ENCODE results near the gene ECT2L. TPM values are rescaled to one million over a fixed set of nuclear protein-coding genes. Genes with fewer than 3 reads are reported as not detected.

The ECT2L gene, protein sequence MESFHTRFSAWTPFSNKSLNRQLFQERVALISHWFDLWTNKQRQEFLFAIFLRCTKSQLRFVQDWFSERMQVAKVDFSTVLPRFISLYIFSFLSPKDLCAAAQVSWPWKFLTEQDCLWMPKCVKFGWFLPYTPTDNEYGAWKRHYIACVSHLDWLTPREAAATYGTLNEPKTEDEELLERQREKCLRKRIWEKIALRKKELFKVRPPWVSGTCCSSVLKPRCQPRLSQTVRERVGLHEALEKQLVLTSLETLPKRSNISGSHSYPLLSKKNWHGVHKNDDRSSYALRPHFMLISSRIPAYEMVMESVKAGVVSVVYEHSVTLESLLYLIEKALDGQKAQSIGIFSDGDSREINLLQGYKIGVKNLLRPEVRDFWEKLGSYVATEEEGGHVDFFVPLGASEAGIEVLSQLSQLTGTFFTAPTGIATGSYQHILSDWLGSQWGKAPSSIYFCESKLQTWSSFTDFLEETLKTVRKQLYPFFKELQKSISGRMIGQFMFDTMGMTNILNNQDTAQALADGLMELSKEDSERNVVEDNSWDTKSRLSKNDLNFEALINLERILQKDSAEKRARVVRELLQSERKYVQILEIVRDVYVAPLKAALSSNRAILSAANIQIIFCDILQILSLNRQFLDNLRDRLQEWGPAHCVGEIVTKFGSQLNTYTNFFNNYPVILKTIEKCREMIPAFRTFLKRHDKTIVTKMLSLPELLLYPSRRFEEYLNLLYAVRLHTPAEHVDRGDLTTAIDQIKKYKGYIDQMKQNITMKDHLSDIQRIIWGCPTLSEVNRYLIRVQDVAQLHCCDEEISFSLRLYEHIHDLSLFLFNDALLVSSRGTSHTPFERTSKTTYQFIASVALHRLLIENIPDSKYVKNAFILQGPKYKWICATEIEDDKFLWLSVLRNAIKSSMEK
- polyA plus RNA-seq (ENCODE audit: insufficient read length in 4 of 4) = under 1 TPM; 0.11 to 0.51 (median 0.29) TPM

DNA sequence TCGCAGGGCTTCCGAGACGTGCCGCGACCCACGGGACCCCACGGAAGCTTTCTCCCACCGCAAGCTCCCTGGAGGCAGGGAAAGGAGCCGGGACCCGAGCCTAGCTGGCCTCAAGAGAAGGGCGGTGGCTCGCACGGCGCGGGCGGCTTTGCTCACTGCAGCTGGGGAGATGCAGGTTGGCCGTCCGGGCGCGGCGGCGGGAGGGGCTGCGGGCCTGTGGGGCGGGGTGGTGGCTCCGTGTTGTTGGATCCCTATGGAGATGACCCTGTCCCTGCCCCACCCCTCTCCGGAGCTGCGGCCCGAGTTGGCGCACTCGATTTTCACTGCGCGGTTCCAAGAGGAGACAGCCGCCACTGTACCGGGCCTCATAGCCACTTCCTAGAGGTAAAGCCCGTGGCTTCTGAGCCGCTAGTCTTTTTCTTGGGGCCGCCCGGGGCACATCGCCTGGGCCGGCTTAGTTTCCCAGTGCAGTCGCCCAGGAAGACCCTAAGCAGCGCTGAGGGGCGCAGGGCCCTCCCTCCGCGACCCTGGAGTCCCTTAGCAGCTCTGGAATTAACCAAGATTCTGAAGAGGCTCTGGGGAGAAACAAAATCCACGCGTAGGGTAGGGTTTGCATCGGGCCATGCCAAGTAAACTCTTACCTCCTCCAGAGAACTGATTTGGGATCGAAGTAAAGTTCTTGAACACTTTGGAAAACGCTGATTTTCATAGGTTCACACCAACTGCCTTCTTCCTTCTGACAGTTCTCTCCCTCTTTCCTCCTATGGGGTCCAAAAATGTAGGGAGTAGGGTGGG is at the start of gene ECT2L:
Gene ECT2L, plus strand, starts transcription at position 279 of the 795 bp plus-strand sequence. CDS start 17,188 bp downstream, outside the sequence.
- DNase-seq (ENCODE audit: low read depth in 4 of 4, low spot score in 2 of 4) = no peak

DNA sequence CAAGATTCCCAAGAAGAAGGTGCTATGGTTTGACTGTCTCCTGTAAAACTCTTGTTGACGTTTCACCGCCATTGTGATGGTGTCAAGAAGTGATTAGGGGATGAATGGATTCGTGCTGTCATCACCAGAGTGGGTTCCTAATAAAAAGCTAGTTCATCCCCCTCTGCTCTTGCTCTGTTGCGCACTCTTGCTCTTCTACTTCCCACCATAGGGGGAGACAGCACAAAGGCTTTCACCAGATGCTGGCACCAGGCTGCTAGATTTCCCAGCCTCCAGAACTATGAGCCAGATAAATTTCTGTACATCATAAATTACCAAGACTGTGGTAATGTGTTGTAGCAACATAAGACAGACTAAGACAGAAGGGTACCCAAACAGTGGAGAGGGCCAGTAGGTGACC is 43.9 kb upstream of the ECT2L start:
- no peak for DNase-seq (ENCODE audit: low read depth in 4 of 4, low spot score in 2 of 4)

DNA sequence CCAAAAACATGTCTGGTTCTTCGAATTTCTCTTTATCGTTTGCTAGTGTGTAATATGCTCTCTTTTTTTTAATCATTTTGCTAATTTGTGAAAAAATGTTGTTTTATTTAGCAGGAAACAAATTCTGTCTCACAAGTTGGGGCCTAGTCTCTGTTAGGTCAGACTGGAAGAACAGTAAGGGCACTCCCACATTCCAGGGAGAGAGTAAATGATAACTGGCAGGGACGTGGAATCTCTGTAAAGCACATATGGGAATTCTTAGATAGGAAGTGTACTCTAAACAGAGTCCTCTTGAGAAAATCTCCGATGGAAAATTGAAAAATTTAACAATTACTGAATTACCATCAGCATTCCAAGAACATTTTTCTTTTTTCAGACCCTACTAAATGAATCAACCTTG is 38.8 kb upstream of the ECT2L start:
- DNase-seq (ENCODE audit: low read depth in 4 of 4, low spot score in 2 of 4) = no peak

DNA sequence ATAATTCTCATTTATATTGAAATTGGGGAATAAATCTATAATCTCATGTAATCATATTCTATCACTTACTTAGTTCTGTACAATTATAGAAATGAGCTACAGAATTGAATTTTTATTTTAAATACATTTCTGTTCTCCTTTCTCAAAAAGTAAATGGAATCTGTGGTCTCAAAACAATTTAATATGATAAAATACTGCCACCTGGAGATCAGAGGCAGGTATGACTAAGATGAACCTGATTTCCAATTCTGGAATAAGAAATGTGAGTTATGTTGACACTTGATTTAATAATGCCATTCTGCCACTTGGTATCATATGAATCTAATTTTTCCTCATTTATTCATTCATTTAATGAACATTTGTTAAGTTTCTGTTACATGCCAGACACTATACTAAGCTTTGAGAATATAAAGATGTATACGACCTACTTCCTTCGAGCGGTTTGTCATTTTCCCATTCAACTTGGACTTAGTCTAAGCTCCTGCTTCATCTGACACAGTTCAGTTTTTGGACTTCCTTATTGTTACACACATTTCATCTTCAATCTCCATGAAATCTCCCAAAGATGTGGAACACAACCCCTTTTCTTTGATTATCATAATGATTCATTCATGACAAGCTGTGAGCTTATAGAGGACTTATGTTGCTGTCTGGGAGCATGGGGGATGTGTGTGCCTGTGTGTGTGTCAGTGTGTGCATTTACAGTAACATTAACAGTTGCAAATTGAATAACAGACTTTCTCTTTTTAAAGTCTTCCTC is 29.8 kb upstream of the ECT2L start:
- DNase-seq (ENCODE audit: low read depth in 4 of 4, low spot score in 2 of 4) = peak in 1 of 4 donors; percentile 28

DNA sequence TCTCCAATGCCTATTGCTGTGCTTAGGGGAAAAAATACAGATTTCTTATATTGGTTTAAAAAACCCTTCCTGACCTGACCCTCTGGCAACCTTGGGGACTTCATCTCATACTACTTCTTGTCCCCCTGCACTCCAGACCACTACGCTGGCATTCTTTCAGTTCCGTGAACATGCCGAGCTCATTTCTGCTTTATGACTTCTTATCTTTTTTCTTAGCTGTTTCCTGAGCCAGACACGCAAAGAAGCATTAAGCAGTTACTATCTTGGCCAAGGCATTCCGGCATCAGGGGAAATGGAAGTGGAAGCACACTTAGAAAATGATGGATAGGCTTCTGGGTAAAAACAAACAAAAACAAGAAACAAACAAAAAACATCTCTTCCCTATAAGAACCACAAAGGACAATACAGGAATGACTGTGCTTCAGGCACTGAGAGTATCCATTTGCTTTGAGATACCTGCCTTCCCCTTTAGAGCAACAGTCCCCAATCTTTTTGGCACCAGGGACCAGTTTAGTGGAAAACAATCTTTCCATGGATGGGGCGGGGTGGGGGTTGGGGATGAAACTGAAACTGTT is 26.7 kb upstream of the ECT2L start:
- DNase-seq (ENCODE audit: low read depth in 4 of 4, low spot score in 2 of 4) = no peak

DNA sequence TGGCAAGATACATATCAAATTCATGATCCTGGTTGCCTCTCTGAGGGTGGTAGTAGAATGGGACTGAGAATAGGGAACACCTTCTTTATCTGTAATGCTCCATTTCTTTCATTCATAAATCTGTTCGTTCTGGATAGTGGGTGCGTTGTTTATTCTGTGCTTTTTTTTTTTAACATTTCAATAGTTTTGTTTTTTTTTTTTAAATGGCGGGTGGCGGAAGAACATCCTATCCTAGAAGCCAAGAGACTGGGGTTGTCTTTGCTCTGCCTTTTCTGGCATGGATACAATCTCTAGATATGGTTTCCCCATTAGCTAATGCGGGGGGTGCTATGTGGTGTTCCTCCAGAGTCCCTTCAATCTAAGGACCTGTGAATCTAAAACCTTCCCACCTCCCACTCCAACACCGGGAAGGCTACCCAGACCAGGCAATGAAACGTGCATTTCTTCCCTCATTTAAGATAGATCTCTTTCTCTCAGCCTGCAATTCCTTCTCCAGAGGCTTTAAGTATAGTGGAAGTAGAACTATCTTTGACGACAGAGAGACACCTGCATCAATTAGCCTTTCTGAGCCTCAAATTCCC is 23.2 kb upstream of the ECT2L start:
- no peak for DNase-seq (ENCODE audit: low read depth in 4 of 4, low spot score in 2 of 4)

DNA sequence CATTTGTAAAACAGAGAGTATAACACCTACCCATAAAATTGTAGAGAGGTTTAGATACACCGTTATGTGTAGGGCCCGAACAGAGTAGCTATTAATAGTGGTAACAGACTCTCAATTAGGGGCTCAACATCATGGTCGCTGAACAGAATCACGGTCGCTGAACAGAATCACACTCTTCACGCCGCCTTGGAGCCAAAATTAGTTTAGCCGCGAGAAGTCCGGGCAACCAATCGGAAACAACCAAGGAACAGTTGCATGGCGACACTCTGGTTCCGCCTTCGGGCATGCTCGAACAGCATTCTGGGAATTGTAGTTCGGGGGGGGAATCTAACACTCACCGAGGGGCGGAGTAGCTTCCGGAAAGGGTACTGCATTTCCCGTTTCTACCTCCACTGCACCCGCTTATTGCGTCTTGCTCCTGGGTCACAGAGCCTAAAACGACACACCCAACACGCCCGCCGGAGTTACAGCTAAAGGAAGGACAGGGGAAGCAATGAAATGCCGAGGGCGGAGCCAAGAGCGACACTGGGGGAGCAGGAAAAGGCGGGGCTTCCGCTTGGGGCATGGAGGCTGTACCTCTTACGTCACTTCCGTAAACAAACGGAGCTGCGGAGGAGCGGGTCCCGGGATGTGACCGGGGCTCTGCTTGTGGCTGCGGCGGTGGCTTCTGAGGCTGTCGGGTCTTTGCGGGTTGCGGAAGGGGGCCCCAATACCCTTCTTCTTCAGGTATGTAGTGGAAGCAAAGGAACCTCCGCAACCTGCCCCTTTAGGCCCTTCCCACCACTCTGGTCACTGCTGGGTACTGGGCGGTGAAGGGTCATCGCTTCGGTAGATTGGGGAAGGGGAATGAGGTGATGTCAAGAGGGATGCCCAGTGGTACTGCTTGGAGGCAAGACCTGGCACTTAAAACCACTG is 22.5 kb upstream of the ECT2L start, which contains the start of gene CCDC28A:
Gene CCDC28A, plus strand, starts transcription at position 593 of the 915 bp plus-strand sequence. CDS start 2,352 bp downstream, outside the sequence.
- DNase-seq (ENCODE audit: low read depth in 4 of 4, low spot score in 2 of 4) = peak; percentile 95 to 99 (median 96)

DNA sequence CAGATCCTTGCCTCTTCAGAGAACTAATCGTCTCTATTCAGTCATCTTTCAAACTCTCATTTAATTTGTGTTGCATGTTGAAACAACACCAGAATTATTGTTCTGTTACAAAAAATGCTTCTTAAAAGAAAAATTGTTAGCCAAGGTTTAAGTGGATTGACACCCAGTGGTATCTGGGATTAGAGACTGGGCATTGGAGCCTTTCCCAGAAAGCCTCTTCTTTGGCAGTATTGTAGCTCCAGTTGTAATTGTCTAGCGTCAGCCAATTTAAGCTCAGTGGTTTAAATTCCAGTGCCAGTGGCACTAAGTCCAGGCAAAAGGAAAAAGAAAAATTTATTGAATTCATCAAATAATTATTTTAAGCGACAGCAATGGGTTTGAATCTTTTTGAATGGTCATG is 21.5 kb upstream of the ECT2L start:
- no peak for DNase-seq (ENCODE audit: low read depth in 4 of 4, low spot score in 2 of 4)

DNA sequence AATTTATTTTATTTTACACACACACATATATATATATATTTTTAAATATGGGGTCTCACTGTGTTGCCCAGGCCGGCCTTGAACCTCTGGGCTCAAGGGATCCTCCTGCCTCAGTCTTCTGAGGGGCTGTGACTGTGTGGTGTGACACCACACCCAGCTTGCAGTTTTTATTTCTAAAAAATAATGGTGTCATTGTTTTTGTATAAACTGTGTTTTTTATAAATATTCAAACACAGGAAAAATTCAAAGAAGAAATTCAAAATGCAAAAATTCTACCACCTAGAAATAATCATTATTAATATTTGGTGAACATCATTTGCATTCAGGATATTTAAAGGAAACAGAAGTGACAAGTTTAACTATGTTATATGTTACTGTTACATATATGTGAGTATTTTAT is 19.2 kb upstream of the ECT2L start:
- no peak for DNase-seq (ENCODE audit: low read depth in 4 of 4, low spot score in 2 of 4)

DNA sequence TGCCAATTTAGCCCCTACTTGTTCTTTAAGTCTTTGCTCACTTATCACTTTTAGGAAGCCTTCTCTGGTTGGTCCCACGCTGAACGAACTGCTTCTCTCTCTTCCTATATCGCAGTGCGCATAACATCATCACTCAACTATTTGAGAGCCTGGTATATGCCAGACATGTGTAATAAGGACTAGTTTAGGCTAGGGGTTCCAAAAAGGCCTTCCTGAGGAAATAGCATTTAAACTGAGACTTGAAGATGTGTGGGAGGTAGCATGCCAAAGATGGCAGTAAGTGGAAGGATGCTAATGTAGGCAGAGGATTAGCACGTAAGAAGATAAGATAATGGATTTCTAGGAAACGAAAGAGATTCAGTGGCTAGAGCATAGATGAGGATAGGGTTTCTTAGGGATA is 17.6 kb upstream of the ECT2L start:
- DNase-seq (ENCODE audit: low read depth in 4 of 4, low spot score in 2 of 4) = no peak

DNA sequence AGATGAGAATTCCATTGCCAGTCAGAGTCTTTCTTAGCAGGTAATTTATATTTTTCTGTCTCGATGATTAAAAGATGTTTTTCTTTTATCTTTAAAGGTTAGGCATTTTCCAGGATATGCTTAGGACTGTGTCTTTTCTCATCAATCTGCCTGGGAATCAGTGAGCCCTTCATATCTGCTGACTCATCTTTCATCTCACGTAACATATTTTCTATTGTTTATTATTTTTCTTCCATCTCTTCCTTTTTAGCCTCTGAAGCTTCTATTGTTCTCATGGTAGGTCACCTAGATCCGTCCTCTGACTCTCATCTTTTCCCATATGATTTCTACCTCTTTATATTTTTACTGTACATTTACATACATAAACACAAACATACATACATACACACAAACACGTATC is 13.6 kb upstream of the ECT2L start:
- no peak for DNase-seq (ENCODE audit: low read depth in 4 of 4, low spot score in 2 of 4)

DNA sequence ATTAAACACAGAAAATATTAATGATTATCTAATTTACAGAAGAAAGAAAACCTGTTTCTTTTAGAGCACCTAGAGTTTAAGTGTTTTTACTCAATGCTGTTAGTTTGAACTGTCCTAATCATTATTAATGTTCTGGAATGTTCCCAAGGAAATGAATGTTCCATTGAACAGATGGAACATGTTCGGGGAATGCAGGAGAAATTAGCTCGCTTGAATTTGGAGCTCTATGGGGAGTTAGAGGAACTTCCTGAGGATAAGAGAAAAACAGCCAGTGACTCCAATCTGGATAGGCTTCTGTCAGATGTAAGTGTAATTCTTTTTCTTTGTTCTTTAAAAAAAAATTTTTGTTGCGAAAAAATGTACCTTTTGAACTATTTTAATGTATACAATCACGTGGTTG is 10.8 kb upstream of the ECT2L start:
- no peak for DNase-seq (ENCODE audit: low read depth in 4 of 4, low spot score in 2 of 4)

DNA sequence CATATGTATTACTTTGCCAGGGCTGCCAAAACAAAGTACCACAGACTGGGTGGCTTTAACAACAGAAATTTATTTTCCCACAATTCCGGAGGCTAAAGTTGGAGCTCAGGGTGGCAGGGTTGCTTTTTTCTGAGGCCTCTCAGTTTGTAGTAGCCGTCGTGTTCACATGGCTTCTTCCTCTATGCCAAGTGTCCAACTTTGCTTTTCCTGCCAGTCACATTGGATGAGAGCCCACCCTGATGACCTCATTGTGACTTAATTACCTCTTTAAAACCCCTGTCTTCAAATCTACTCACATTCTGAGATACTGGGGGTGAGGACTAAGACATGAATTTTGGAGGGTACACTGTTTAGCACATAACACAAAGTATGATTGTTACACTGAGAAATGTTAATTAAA is 9.9 kb upstream of the ECT2L start:
- no peak for DNase-seq (ENCODE audit: low read depth in 4 of 4, low spot score in 2 of 4)

DNA sequence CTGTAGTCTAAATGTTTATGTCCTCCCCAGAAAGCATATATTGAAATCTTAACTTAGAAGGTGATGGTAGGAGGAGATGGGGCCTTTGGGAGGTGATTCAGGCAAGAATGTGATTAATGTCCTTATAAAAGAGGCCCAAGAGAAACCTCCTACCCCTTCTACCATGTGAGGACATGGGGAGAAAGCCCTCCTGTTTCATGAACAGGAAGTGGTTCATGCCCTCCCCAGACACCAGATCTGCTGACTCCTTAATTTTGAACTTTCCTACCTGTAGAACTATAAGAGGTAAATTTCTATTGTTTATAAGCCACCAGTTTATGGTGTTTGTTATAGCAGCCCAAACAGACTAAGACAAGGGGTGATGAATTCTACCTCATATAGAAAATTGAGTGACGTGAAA is 8.7 kb upstream of the ECT2L start:
- DNase-seq (ENCODE audit: low read depth in 4 of 4, low spot score in 2 of 4) = no peak

DNA sequence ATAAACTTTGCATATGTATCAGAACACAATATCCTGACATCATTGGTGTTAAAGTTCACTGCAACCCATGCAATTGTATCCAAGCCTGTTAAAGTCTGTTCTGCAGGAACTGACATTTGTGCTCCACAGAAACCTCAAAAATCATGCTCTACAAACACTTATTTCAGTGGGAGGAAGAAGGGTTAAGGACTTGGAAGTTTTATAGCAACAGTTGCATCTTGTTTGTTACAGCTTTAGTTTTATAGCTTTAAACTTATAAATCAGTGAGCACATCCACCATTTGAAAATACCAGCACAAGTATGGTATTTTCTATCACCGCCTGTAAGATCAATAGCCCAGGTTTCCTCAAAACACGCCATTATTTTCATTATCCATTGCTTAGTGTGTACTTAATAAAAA is 884 bp downstream of the ECT2L start:
- DNase-seq (ENCODE audit: low read depth in 4 of 4, low spot score in 2 of 4) = no peak

DNA sequence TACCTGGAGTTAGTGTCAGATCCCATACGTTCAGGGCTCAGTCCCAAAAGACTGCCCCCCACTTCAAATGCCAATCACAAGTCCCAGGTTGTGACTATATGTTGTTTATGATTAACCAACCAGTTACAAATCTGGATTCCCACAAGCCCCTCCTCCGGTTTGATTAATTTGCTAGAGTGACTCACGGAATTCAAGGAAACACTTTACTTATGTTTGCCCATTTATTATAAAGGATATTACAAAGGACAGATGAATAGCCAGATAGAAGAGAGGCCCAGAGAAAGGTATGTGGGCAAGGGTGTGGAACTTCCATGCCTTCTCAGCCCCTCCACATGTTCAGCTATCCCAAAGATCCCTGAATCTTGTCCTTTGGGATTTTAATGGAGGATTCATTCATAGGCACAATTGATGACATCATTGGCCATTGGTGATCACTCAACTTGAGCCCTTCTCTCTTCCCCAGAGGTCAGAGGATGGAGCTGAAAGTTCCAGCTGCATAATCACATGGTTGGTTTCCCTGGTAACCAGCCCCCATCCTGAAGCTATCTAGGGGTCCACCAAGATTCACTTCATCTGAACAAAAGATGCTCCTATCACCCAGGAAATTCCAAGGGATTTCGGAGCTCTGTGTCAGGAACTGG is 2.0 kb downstream of the ECT2L start:
- DNase-seq (ENCODE audit: low read depth in 4 of 4, low spot score in 2 of 4) = no peak

DNA sequence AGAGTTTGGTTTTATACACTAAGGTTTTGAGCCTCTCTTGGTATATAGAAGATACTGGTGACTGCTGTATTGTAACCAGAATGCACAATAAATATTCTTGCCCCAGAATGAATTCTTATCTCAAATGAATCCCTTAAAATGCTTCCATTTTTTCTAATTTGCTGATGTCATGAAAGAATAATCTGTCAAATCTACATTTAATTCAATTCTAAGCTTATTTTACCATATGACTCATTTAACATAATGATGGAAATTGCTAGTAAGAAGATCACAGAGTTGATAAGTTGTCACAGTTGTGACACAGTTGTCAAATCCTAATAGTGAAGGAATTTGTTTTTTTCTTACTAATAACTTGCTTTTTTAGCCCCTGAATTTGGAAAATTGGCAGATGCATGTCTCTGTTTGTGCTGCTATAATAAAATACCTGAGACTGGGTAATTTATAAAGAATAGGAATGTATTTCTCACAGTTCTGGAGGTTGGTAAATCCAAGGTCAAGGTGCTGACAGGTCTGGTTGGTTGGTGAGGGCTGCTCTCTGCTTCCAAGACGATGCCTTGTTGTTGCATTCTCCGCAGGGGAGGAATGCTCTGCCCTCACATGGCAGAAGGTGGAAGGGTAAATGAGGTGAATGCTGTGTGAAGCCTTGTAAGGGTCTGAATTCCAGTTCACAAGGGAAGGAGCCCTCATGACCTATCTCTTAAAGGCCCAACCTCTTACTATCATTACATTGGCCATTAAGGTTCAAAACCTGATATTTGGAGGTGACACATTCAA is 4.7 kb downstream of the ECT2L start:
- no peak for DNase-seq (ENCODE audit: low read depth in 4 of 4, low spot score in 2 of 4)

Measured in left renal cortex interstitium (tissue), 4 donors.